AG04449 (cell line): ENCODE results near the gene ATP6V0A4.

Source experiments
- CTCF ChIA-PET: fragments of 350-600 bp; formaldehyde crosslinking; extraction: SDS; loops from one replicate; lab custom pipeline; 2021; ENCODE audit warnings: antibody characterized with exemption; lab: Yijun Ruan, JAX
- POLR2A ChIA-PET: fragments of 400-600, 350-600 bp; formaldehyde crosslinking; extraction: SDS; loops from one replicate; lab custom pipeline; 2020; ENCODE audit warnings: antibody characterized with exemption, inconsistent platforms; lab: Yijun Ruan, JAX
- DNase-seq: peaks from one replicate; pipeline ENCODE4 v3.0.0-alpha.2; 2010; ENCODE audit warnings: low read depth, low spot score
- H3K4me3 ChIP-seq: 2 replicates; pipeline ENCODE4 v1.5.1; 2011; ENCODE audit warnings: low read depth, mild to moderate bottlenecking, control low read depth, low read length
- CTCF ChIP-seq: IDR thresholded peaks from one replicate; pipeline ENCODE4 v1.5.1; 2011; ENCODE audit warnings: mild to moderate bottlenecking, moderate library complexity, low read length, control low read depth, inconsistent platforms; ENCODE audit not compliant: insufficient read depth; ENCODE audit errors: missing control alignments

ATP6V0A4 gene

GRCh38 chr7:138825049-138825721 is 27.2 kb upstream of the ATP6V0A4 start:
- no peak for TF ChIP-seq CTCF
- ChIA-PET CTCF (no interaction called here), POLR2A (no interaction called here)
- no peak overlapping the region for H3K4me3 ChIP-seq
- no peak for DNase-seq

- TF ChIP-seq CTCF: no peak
- CTCF ChIA-PET: no interaction called here
- no peak overlapping the region for H3K4me3 ChIP-seq
- DNase-seq: no peak
- POLR2A ChIA-PET: no interaction called here
These were observed 25.0 kb upstream of the ATP6V0A4 start for GRCh38 chr7:138822867-138823535.

GRCh38 chr7:138821912-138822311 is 23.9 kb upstream of the ATP6V0A4 start:
- no peak overlapping the region for H3K4me3 ChIP-seq
- ChIA-PET CTCF (no interaction called here), POLR2A (no interaction called here)
- TF ChIP-seq CTCF: no peak
- DNase-seq: no peak

- H3K4me3 ChIP-seq: no peak overlapping the region
- POLR2A ChIA-PET: no interaction called here
- DNase-seq: no peak
- no peak for TF ChIP-seq CTCF
- CTCF ChIA-PET: no interaction called here
These were observed 21.6 kb upstream of the ATP6V0A4 start for GRCh38 chr7:138819625-138820024.

- POLR2A ChIA-PET: no interaction called here
- no peak overlapping the region for H3K4me3 ChIP-seq
- CTCF ChIA-PET: no interaction called here
- TF ChIP-seq CTCF: no peak
- DNase-seq: no peak
These were observed 18.7 kb upstream of the ATP6V0A4 start for GRCh38 chr7:138816650-138817049.

GRCh38 chr7:138814816-138815332 is 16.9 kb upstream of the ATP6V0A4 start:
- TF ChIP-seq CTCF: no peak
- ChIA-PET CTCF (no interaction called here), POLR2A (no interaction called here)

More at GRCh38 chr7:138814816-138815332, 16.9 kb upstream of the ATP6V0A4 start:
- no peak for DNase-seq
- H3K4me3 ChIP-seq: no peak overlapping the region
